Astrocyte of the hippocampus (primary cell): Measurements from ENCODE around the gene IDH3A.
A peak's percentile ranks its signal among the peaks of the same experiment; 100 is the strongest.
"Not testable (repeated sequence)": the region's sequence is repeated elsewhere in the genome, so short reads cannot be mapped to it uniquely, and the experiment has no call there.

ENCODE experiments used
- DNase-seq: peaks from one replicate; pipeline ENCODE4 v3.0.0; 2011; ENCODE audit warnings: low read depth, low spot score

IDH3A gene

GRCh38 chr15:78129077-78129750 is 19.9 kb upstream of the IDH3A start:
- peak; percentile 62 for DNase-seq

GRCh38 chr15:78129751-78130287 is 19.3 kb upstream of the IDH3A start:
- no peak for DNase-seq

GRCh38 chr15:78130466-78131294 is 18.5 kb upstream of the IDH3A start:
- DNase-seq, result no peak

- DNase-seq, result peak; percentile 93
Measured at GRCh38 chr15:78131295-78132061, 17.7 kb upstream of the IDH3A start, which contains the start of gene CIB2. TSS of gene CIB2 (minus strand) at chr15:78131445. CDS start at chr15:78131215, 230 bp downstream.

- DNase-seq, result no peak
Measured at GRCh38 chr15:78133801-78134200, 15.4 kb upstream of the IDH3A start.

- DNase-seq, result no peak
Measured at GRCh38 chr15:78139578-78139977, 9.6 kb upstream of the IDH3A start.

- no peak for DNase-seq
Measured at GRCh38 chr15:78140292-78140691, 8.9 kb upstream of the IDH3A start.

GRCh38 chr15:78142332-78142731 is 6.8 kb upstream of the IDH3A start:
- DNase-seq, result no peak

- DNase-seq, result no peak
Measured at GRCh38 chr15:78146425-78147154, 2.6 kb upstream of the IDH3A start.

GRCh38 chr15:78147566-78147965 is 1.6 kb upstream of the IDH3A start:
- no peak for DNase-seq

GRCh38 chr15:78148392-78149067 is 632 bp upstream of the IDH3A start:
- DNase-seq, result no peak

GRCh38 chr15:78149805-78150751 is 916 bp downstream of the IDH3A start:
- DNase-seq, result no peak

GRCh38 chr15:78151075-78151474 is 1.9 kb downstream of the IDH3A start:
- DNase-seq, result not testable (repeated sequence)

- DNase-seq, result no peak
Measured at GRCh38 chr15:78154955-78155354, 5.8 kb downstream of the IDH3A start.

- DNase-seq, result no peak
Measured at GRCh38 chr15:78155355-78155939, 6.3 kb downstream of the IDH3A start.

- no peak for DNase-seq
Measured at GRCh38 chr15:78156653-78157052, 7.5 kb downstream of the IDH3A start.

- DNase-seq, result no peak
Measured at GRCh38 chr15:78157203-78157602, 8.0 kb downstream of the IDH3A start.

GRCh38 chr15:78159395-78159794 is 10.2 kb downstream of the IDH3A start:
- no peak for DNase-seq

GRCh38 chr15:78162038-78162437 is 12.9 kb downstream of the IDH3A start:
- no peak for DNase-seq
